Right atrium auricular region (tissue), 2 donors: Measurements from ENCODE around the gene XXYLT1. TPM values are rescaled to one million over a fixed set of nuclear protein-coding genes. Genes with fewer than 3 reads are reported as not detected.
A peak's percentile ranks its signal among the peaks of the same experiment; 100 is the strongest.

ENCODE experiments used
- DNase-seq: peaks from one replicate; pipeline ENCODE4 v3.0.0-alpha.2; 2019; ENCODE audit warnings: low spot score
- H3K27ac ChIP-seq, 2 donors: fragments of 200-600 bp; sonication (generic); 1 replicate in 1 of 2; 2 replicates in 1 of 2; pipeline ENCODE4 v1.5.1; 2016 to 2019
- H3K27me3 ChIP-seq, 2 donors: fragments of 200-600 bp; sonication (generic); one replicate each; pipeline versions ENCODE4 v1.5.1 to v1.6.0; 2017 to 2019
- H3K36me3 ChIP-seq: fragments of 200-600 bp; sonication (generic); one replicate; pipeline ENCODE4 v1.5.1; 2016
- H3K4me1 ChIP-seq, 2 donors: fragments of 200-600 bp; sonication (generic); one replicate each; pipeline versions ENCODE4 v1.5.1 to v1.6.0; 2017 to 2019
- H3K4me3 ChIP-seq, 2 donors: fragments of 200-600 bp; sonication (generic); 1 replicate in 1 of 2; 2 replicates in 1 of 2; pipeline ENCODE4 v1.5.1; 2017 to 2019; ENCODE audit warnings: mild to moderate bottlenecking in 1 of 2, moderate library complexity in 1 of 2
- H3K9me3 ChIP-seq, 2 donors: fragments of 200-600 bp; sonication (generic); one replicate each; pipeline ENCODE4 v1.5.1; 2019
- CTCF ChIP-seq, 2 donors: fragments of 200-600 bp; sonication (generic); IDR thresholded peaks; one replicate each; pipeline ENCODE4 v1.5.1; 2019; ENCODE audit warnings: antibody characterized with exemption in 2 of 2
- total RNA-seq, 2 donors: library from RNA; depleted of rRNA; stranded (reverse); fragments of >200 nt; gene quantifications; one replicate each; pipeline ENCODE4 v1.1.0, GENCODE V29; 2016

XXYLT1 gene
- total RNA-seq, 2 donors from 2014 or later: 4.6 to 6.7 TPM

- no peak overlapping the region for H3K4me3 ChIP-seq
- DNase-seq: no peak
- peak overlapping the region; percentile 55 to 60 for H3K27ac ChIP-seq
These were observed 99.7 kb downstream of the XXYLT1 start for GRCh38 chr3:195171093-195171873.

GRCh38 chr3:195170496-195170895, 100.5 kb downstream of the XXYLT1 start:
- Histone ChIP-seq H3K9me3 (no peaks in the 10 kb centered on the region), H3K4me3 (no peak overlapping the region), H3K4me1 (peaks cover 0 to 31% of the 10 kb centered on the region in 2 donors), H3K27ac (no peak overlapping the region), H3K36me3 (peaks cover 4% of the 10 kb centered on the region), H3K27me3 (no peaks in the 10 kb centered on the region)
- no peak for DNase-seq
- TF ChIP-seq CTCF (IDR thresholded peaks at IDR 0.05): no peak

More at GRCh38 chr3:195171093-195171873, 99.7 kb downstream of the XXYLT1 start:
- TF ChIP-seq CTCF (IDR thresholded peaks at IDR 0.05): peak in 1 of 2 donors; percentile 41
- Histone ChIP-seq H3K9me3 (no peaks in the 10 kb centered on the region), H3K27me3 (no peaks in the 10 kb centered on the region), H3K36me3 (peaks cover 4% of the 10 kb centered on the region), H3K4me1 (peaks cover 0 to 31% of the 10 kb centered on the region in 2 donors)

- H3K4me1 ChIP-seq: peaks cover 0 to 31% of the 10 kb centered on the region in 2 donors
- no peak for DNase-seq
- no peak overlapping the region for H3K4me3 ChIP-seq
- H3K9me3 ChIP-seq: no peaks in the 10 kb centered on the region
- H3K36me3 ChIP-seq: no peaks in the 10 kb centered on the region
- H3K27ac ChIP-seq: no peak overlapping the region
- TF ChIP-seq CTCF (IDR thresholded peaks at IDR 0.05): no peak
- no peaks in the 10 kb centered on the region for H3K27me3 ChIP-seq
These were observed 101.8 kb downstream of the XXYLT1 start for GRCh38 chr3:195169011-195169649.

- Histone ChIP-seq H3K27ac (no peak overlapping the region), H3K9me3 (no peaks in the 10 kb centered on the region), H3K4me3 (no peak overlapping the region)
These were observed 102.8 kb downstream of the XXYLT1 start for GRCh38 chr3:195168009-195168762.

GRCh38 chr3:195165790-195166189, 105.2 kb downstream of the XXYLT1 start:
- DNase-seq: no peak
- no peaks in the 10 kb centered on the region for H3K27me3 ChIP-seq
- no peak overlapping the region for H3K4me3 ChIP-seq
- H3K36me3 ChIP-seq: no peaks in the 10 kb centered on the region
- H3K27ac ChIP-seq: no peak overlapping the region
- no peaks in the 10 kb centered on the region for H3K9me3 ChIP-seq
- H3K4me1 ChIP-seq: peaks cover 0 to 11% of the 10 kb centered on the region in 2 donors
- TF ChIP-seq CTCF (IDR thresholded peaks at IDR 0.05): no peak

More at GRCh38 chr3:195168009-195168762, 102.8 kb downstream of the XXYLT1 start:
- TF ChIP-seq CTCF (IDR thresholded peaks at IDR 0.05): no peak
- H3K36me3 ChIP-seq: no peaks in the 10 kb centered on the region
- DNase-seq: no peak
- H3K27me3 ChIP-seq: no peaks in the 10 kb centered on the region
- peaks cover 0 to 26% of the 10 kb centered on the region in 2 donors for H3K4me1 ChIP-seq
